ENCODE data around the gene ZNF423.

The ZNF423 gene

GRCh38 chr16:49592546-49593423, 263.1 kb downstream of the ZNF423 start:
- TF ChIP-seq CTCF (conservative IDR thresholded peaks at IDR 0.05), result peak; percentile 75
- no peak overlapping the region for H3K27ac ChIP-seq

GRCh38 chr16:49590166-49590871, 265.6 kb downstream of the ZNF423 start:
- no peak overlapping the region for H3K27ac ChIP-seq
- no peak for TF ChIP-seq CTCF (conservative IDR thresholded peaks at IDR 0.05)

- H3K27ac ChIP-seq, result no peak overlapping the region
- TF ChIP-seq CTCF (conservative IDR thresholded peaks at IDR 0.05), result no peak
These were observed 266.3 kb downstream of the ZNF423 start for GRCh38 chr16:49589544-49590031.

- no peak overlapping the region for H3K27ac ChIP-seq
- TF ChIP-seq CTCF (conservative IDR thresholded peaks at IDR 0.05), result no peak
These were observed 267.1 kb downstream of the ZNF423 start for GRCh38 chr16:49588729-49589384.

GRCh38 chr16:49588026-49588425, 267.9 kb downstream of the ZNF423 start:
- H3K27ac ChIP-seq, result no peak overlapping the region

GRCh38 chr16:49587511-49587910, 268.4 kb downstream of the ZNF423 start:
- no peak overlapping the region for H3K27ac ChIP-seq
- TF ChIP-seq CTCF (conservative IDR thresholded peaks at IDR 0.05), result no peak

More at GRCh38 chr16:49588026-49588425, 267.9 kb downstream of the ZNF423 start:
- no peak for TF ChIP-seq CTCF (conservative IDR thresholded peaks at IDR 0.05)

Data from VCaP (cell line).